ENCODE measurements around the gene IL12RB1. TPM values are rescaled to one million over a fixed set of nuclear protein-coding genes. Genes with fewer than 3 reads are reported as not detected.
A peak's percentile ranks its signal among the peaks of the same experiment; 100 is the strongest.

Gene IL12RB1
- total RNA-seq, 3 donors from 2014 or later (not counting 1 experiment from before 2014, with no cell fraction given): 90.1 to 105 (median 95.7) TPM

DNA sequence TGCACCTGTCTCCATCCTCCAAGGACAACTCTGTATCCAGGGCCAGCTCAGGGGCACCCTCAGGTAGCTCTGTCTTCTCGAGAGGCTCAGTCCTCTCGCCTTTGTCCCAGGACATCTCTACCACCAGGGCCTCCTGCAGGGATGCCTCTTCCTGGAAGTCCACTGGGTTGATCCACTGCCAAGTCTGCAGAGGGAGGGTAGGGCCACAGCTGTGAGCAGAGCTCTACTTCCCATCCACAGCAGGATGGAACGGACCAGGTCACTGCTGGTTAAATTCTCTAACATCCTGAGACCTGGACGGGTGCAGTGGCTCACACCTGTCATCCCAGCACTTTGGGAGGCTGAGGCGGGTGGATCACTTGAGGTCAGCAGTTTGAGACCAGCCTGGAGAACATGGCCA, 26.8 kb downstream of the IL12RB1 start:
- Histone ChIP-seq H3K4me1 (ENCODE audit: control insufficient read depth, insufficient read depth, low read length) (peaks cover 12% of the 10 kb centered on the region), H3K36me3 (ENCODE audit: control insufficient read depth, insufficient read depth, low read length) (peaks cover 34% of the 10 kb centered on the region), H3K9me3 (ENCODE audit: control insufficient read depth, insufficient read depth, low read length) (no peaks in the 10 kb centered on the region), H3K27ac (ENCODE audit: low read length) (no peak overlapping the region), H3K4me3 (ENCODE audit: low read length) (no peak overlapping the region), H3K27me3 (ENCODE audit: control insufficient read depth, insufficient read depth, low read length) (no peaks in the 10 kb centered on the region)
- Mint-ChIP-seq H3K4me1 (peaks cover 9 to 11% of the 10 kb centered on the region in 2 donors), H3K4me3 (no peak overlapping the region), H3K27ac (no peak overlapping the region), H3K9me3 (no peaks in the 10 kb centered on the region), H3K27me3 (ENCODE audit: low read depth in 2 of 2) (no peaks in the 10 kb centered on the region), H3K36me3 (no peaks in the 10 kb centered on the region)
- TF ChIP-seq, protein P1, sequence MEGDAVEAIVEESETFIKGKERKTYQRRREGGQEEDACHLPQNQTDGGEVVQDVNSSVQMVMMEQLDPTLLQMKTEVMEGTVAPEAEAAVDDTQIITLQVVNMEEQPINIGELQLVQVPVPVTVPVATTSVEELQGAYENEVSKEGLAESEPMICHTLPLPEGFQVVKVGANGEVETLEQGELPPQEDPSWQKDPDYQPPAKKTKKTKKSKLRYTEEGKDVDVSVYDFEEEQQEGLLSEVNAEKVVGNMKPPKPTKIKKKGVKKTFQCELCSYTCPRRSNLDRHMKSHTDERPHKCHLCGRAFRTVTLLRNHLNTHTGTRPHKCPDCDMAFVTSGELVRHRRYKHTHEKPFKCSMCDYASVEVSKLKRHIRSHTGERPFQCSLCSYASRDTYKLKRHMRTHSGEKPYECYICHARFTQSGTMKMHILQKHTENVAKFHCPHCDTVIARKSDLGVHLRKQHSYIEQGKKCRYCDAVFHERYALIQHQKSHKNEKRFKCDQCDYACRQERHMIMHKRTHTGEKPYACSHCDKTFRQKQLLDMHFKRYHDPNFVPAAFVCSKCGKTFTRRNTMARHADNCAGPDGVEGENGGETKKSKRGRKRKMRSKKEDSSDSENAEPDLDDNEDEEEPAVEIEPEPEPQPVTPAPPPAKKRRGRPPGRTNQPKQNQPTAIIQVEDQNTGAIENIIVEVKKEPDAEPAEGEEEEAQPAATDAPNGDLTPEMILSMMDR (IDR thresholded peaks at IDR 0.05): no peak
- intact Hi-C loops (cut with micrococcal nuclease): no loop called here
- whole genome bisulfite sequencing (ENCODE audit: insufficient coverage): 83% methylated on average over 5 of the region's 5 CpGs
- no peak for DNase-seq
- no peak for ATAC-seq

DNA sequence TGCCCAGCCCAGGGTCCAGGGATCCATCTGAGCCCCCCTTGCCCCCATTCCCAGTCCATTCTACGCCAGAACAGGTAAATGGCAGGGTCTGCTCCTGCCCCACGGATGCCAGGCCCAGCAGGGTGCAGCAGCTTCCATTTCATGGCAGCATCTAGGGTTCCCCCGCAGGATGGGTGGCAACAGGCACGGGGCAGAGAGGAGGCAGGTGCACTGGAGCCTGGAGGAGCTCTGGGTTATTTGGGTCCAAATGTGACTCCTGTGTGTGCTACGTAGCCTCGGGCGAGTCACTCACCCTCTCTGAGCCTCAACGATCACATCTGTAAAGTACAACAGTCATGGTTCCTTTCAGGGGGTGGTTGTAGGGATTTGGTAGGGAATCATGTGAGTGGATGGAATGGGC, 27.4 kb downstream of the IL12RB1 start:
- H3K9me3 ChIP-seq (ENCODE audit: control insufficient read depth, insufficient read depth, low read length): no peaks in the 10 kb centered on the region
- H3K36me3 ChIP-seq (ENCODE audit: control insufficient read depth, insufficient read depth, low read length): peaks cover 31% of the 10 kb centered on the region
- Mint-ChIP-seq H3K4me3 (no peak overlapping the region), H3K36me3 (no peaks in the 10 kb centered on the region), H3K27me3 (ENCODE audit: low read depth in 2 of 2) (no peaks in the 10 kb centered on the region), H3K27ac (no peak overlapping the region), H3K9me3 (no peaks in the 10 kb centered on the region), H3K4me1 (peaks cover 9 to 11% of the 10 kb centered on the region in 2 donors)
- ATAC-seq (no peak), DNase-seq (no peak)
- no peaks in the 10 kb centered on the region for H3K27me3 ChIP-seq (ENCODE audit: control insufficient read depth, insufficient read depth, low read length)
- H3K4me1 ChIP-seq (ENCODE audit: control insufficient read depth, insufficient read depth, low read length): peaks cover 12% of the 10 kb centered on the region
- TF ChIP-seq, protein P1 (IDR thresholded peaks at IDR 0.05): no peak
- H3K27ac ChIP-seq (ENCODE audit: low read length): no peak overlapping the region
- WGBS (ENCODE audit: insufficient coverage): 73% methylated on average over 8 of the region's 8 CpGs
- no peak overlapping the region for H3K4me3 ChIP-seq (ENCODE audit: low read length)
- intact Hi-C loops (cut with micrococcal nuclease): no loop called here

DNA sequence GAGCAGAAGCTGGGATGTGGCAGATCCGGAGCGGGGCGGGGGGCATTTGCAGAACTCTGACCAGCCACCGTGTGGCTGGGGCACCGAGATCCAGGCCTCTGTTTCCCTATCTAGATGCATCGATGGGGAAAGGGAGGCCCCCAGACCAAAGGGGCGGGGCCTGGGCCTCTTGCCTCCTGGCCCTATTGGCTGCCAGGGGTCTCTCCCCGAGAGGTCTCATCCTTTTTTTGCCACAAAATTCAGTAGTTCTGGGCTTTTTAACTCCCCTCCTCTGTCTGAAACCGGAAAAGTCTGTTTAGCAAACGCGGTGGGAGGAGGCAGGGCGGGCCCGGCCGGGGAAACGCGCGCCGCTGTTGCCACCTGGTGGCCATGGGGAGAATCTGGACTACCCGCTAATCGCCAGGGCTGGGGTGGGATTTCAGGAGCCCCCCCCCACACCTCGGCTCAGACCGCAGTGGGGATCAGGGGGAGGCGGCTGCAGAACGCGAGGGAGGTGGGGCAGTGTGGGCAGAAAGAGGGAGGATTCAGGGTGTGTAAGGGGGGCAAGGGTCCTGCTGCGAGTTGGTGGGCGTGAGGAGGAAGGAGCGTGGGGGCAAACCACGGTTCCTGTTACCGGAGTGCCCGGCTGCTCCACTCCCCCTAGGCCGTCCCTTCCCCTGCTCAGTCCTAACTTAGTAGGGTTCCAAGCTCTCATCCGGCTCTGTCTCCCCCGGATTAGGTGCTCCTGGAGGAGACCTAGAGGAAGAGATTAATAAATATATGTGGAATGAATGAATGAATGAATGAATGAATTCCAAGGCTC, 28.3 kb downstream of the IL12RB1 start:
- Histone ChIP-seq H3K4me3 (ENCODE audit: low read length) (peak overlapping the region; percentile 11), H3K9me3 (ENCODE audit: control insufficient read depth, insufficient read depth, low read length) (no peaks in the 10 kb centered on the region), H3K27ac (ENCODE audit: low read length) (peak overlapping the region; percentile 57), H3K36me3 (ENCODE audit: control insufficient read depth, insufficient read depth, low read length) (peaks cover 26% of the 10 kb centered on the region), H3K27me3 (ENCODE audit: control insufficient read depth, insufficient read depth, low read length) (no peaks in the 10 kb centered on the region), H3K4me1 (ENCODE audit: control insufficient read depth, insufficient read depth, low read length) (peaks cover 12% of the 10 kb centered on the region)
- peaks cover 9 to 11% of the 10 kb centered on the region in 2 donors for H3K4me1 Mint-ChIP-seq
- peak overlapping the region; percentile 38 for H3K4me3 Mint-ChIP-seq
- no peaks in the 10 kb centered on the region for H3K27me3 Mint-ChIP-seq (ENCODE audit: low read depth in 2 of 2)
- WGBS (ENCODE audit: insufficient coverage): 9% methylated on average over 34 of the region's 34 CpGs
- H3K9me3 Mint-ChIP-seq: no peaks in the 10 kb centered on the region
- H3K36me3 Mint-ChIP-seq: no peaks in the 10 kb centered on the region
- TF ChIP-seq, protein P1 (IDR thresholded peaks at IDR 0.05): peak; percentile 94
- peak overlapping the region; percentile 56 to 89 for H3K27ac Mint-ChIP-seq
- ATAC-seq (peak; percentile 94 to 99 (median 97)), DNase-seq (peak; percentile 80 to 90)
- intact Hi-C loops (cut with micrococcal nuclease): loop anchor here (1.0 kb wide), 2 partner anchors 51 to 120 kb away; no protein-coding TSS in a partner anchor

All from natural killer cell (primary cell).